HG03045 (cell line): ENCODE measurements around the gene DOK7.
"Not testable (repeated sequence)": the region's sequence is repeated elsewhere in the genome, so short reads cannot be mapped to it uniquely, and the experiment has no call there.

ENCODE experiments used
- ATAC-seq: cut with Tn5 transposase; IDR thresholded peaks from one replicate; pipeline ENCODE4 v1.9.1; 2021; ENCODE audit warnings: mild to moderate bottlenecking, moderate library complexity; ENCODE audit not compliant: unreplicated experiment

DOK7 gene

GRCh38 chr4:3501126-3501824 is 38.2 kb downstream of the DOK7 start:
- ATAC-seq = no peak

GRCh38 chr4:3501825-3502425 is 38.8 kb downstream of the DOK7 start:
- ATAC-seq = no peak

- no peak for ATAC-seq
Observed at GRCh38 chr4:3502941-3503936, 40.1 kb downstream of the DOK7 start.

- no peak for ATAC-seq
Observed at GRCh38 chr4:3505231-3505630, 42.1 kb downstream of the DOK7 start.

GRCh38 chr4:3508542-3508941 is 45.4 kb downstream of the DOK7 start:
- ATAC-seq = no peak

- no peak for ATAC-seq
Observed at GRCh38 chr4:3510481-3510880, 47.4 kb downstream of the DOK7 start.

- no peak for ATAC-seq
Observed at GRCh38 chr4:3511187-3511586, 48.1 kb downstream of the DOK7 start.

- ATAC-seq = not testable (repeated sequence)
Observed at GRCh38 chr4:3511601-3512000, 48.5 kb downstream of the DOK7 start.

GRCh38 chr4:3512279-3512678 is 49.2 kb downstream of the DOK7 start:
- no peak for ATAC-seq

- no peak for ATAC-seq
Observed at GRCh38 chr4:3512719-3513118, 49.6 kb downstream of the DOK7 start.

GRCh38 chr4:3513807-3514206 is 50.7 kb downstream of the DOK7 start:
- ATAC-seq = no peak

- ATAC-seq = no peak
Observed at GRCh38 chr4:3514221-3514780, 51.2 kb downstream of the DOK7 start.

GRCh38 chr4:3514806-3515501 is 51.8 kb downstream of the DOK7 start:
- no peak for ATAC-seq

- no peak for ATAC-seq
Observed at GRCh38 chr4:3515646-3516045, 52.5 kb downstream of the DOK7 start.

- no peak for ATAC-seq
Observed at GRCh38 chr4:3516061-3516835, 53.1 kb downstream of the DOK7 start.

GRCh38 chr4:3516836-3517730 is 54.0 kb downstream of the DOK7 start:
- no peak for ATAC-seq

GRCh38 chr4:3517731-3518510 is 54.8 kb downstream of the DOK7 start:
- no peak for ATAC-seq

- no peak for ATAC-seq
Observed at GRCh38 chr4:3518511-3518880, 55.4 kb downstream of the DOK7 start.
